ENCODE measurements around the gene AP4S1. TPM values are rescaled to one million over a fixed set of nuclear protein-coding genes. Genes with fewer than 3 reads are reported as not detected.

AP4S1 gene
- total and polyA plus RNA-seq, 4 donors: 5.4 to 10.7 (median 7.3) TPM

DNA sequence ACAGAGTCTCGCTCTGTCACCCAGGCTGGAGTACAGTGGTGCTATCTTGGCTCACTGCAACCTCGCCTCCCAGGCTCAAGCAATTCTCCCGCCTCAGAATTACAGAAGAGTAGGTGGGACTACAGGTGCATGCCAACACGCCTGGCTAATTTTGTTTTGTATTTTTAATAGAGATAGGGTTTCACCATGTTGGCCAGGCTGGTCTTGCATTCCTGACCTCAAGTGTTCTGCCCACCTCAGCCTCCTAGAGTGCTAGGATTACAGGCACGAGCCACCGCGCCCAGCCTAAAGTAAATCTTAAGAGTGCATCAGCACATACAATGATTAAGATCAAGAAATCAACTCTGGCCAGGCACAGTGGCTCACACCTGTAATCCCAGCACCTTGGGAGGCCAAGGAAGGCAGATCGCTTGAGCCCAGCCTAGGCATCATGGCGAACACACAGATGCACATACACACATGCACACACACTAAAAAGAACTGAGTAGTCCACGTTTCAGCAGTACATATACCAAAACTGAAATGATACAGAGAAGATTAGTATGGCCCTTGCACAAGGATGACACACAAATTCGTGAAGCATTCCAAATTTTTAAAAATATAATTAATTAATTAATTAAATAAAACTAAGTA is 117.1 kb downstream of the AP4S1 start:
- peaks cover 21 to 55% (median 30%) of the 10 kb centered on the region in 4 donors for H3K36me3 ChIP-seq (ENCODE audit: control insufficient read depth in 4 of 4, insufficient read depth in 4 of 4, low read length in 4 of 4)
- no peak for ATAC-seq (ENCODE audit: insufficient read depth, low FRiP score)

More for the DNA sequence above, 117.1 kb downstream of the AP4S1 start:
- no peak for DNase-seq
- no peak overlapping the region for H3K27ac ChIP-seq (ENCODE audit: low read depth in 1 of 2, low read length in 1 of 2)
- no peaks in the 10 kb centered on the region for H3K9me3 ChIP-seq (ENCODE audit: control insufficient read depth in 4 of 4, insufficient read depth in 3 of 4, low read length in 3 of 4)
- 91 to 93% methylated on average over 11 of the region's 11 CpGs for WGBS, 2 donors
- no peaks in the 10 kb centered on the region for H3K27me3 ChIP-seq (ENCODE audit: control insufficient read depth in 3 of 3, insufficient read depth in 3 of 3, low read length in 2 of 3)
- TF ChIP-seq, protein P1, sequence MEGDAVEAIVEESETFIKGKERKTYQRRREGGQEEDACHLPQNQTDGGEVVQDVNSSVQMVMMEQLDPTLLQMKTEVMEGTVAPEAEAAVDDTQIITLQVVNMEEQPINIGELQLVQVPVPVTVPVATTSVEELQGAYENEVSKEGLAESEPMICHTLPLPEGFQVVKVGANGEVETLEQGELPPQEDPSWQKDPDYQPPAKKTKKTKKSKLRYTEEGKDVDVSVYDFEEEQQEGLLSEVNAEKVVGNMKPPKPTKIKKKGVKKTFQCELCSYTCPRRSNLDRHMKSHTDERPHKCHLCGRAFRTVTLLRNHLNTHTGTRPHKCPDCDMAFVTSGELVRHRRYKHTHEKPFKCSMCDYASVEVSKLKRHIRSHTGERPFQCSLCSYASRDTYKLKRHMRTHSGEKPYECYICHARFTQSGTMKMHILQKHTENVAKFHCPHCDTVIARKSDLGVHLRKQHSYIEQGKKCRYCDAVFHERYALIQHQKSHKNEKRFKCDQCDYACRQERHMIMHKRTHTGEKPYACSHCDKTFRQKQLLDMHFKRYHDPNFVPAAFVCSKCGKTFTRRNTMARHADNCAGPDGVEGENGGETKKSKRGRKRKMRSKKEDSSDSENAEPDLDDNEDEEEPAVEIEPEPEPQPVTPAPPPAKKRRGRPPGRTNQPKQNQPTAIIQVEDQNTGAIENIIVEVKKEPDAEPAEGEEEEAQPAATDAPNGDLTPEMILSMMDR (IDR thresholded peaks at IDR 0.05; ENCODE audit: control extremely low read depth, extremely low read depth): no peak
- no peak overlapping the region for H3K9ac ChIP-seq (ENCODE audit: insufficient read depth in 1 of 2, low read length in 2 of 2)
- H3K4me1 ChIP-seq (ENCODE audit: control insufficient read depth in 5 of 5, insufficient read depth in 5 of 5, low read length in 5 of 5): no peaks in the 10 kb centered on the region
- no peak overlapping the region for H3K4me3 ChIP-seq

Small RNA genes within 50 kb of the gene (small RNA-seq; reads per million reads assigned to genes)
- gene MIR624 (ENCODE audit: low replicate concordance) (0.44 reads per million, percentile 55 among the genes with 10 or more reads in this experiment), gene RNU6-541P (ENCODE audit: low replicate concordance) (not detected)

Other genes with a start within 250 kb of the AP4S1 start
- under 1 TPM; 0.31 to 0.71 TPM for gene COCH, start 151.1 kb upstream of the AP4S1 start, total RNA-seq
- under 1 TPM; 0.06 to 0.31 TPM for gene COCH, start 151.1 kb upstream of the AP4S1 start, polyA plus RNA-seq
- gene STRN3, start 730 bp downstream of the AP4S1 start, total RNA-seq: 10 to 100 TPM; 27.1 to 86.8 TPM
- gene STRN3, start 730 bp downstream of the AP4S1 start, polyA plus RNA-seq: 10 to 100 TPM; 10.6 to 10.8 TPM
- gene HECTD1, start 182.1 kb downstream of the AP4S1 start, total RNA-seq: 100 to 1,000 TPM; 150 to 399 TPM
- 10 to 100 TPM; 44.8 to 45.9 TPM for gene HECTD1, start 182.1 kb downstream of the AP4S1 start, polyA plus RNA-seq

Data from lung (tissue), 13 donors.